HepG2 (cell line): Measurements from ENCODE around the gene UNC5B. TPM values are rescaled to one million over a fixed set of nuclear protein-coding genes. Genes with fewer than 3 reads are reported as not detected.

Source experiments
- CBFB ChIP-seq: sonication (generic); formaldehyde crosslinking; IDR thresholded peaks from 2 replicates; pipeline ENCODE4 v1.4.0; 2020; ENCODE audit warnings: missing genetic modification reagents
- CCAR2 ChIP-seq: fragments of 200-400 bp; formaldehyde crosslinking; optimal IDR thresholded peaks from 2 replicates; pipeline ENCODE3; 2018; ENCODE audit warnings: low read depth, mild to moderate bottlenecking, low read length, moderate library complexity
- ESRRA ChIP-seq: sonication (generic); formaldehyde crosslinking; IDR thresholded peaks from 2 replicates; pipeline ENCODE4 v1.5.1; 2020; ENCODE audit warnings: mild to moderate bottlenecking, low read depth, missing genetic modification reagents
- HNRNPUL1 ChIP-seq: fragments of 200-400 bp; formaldehyde crosslinking; IDR thresholded peaks from 2 replicates; pipeline ENCODE4 v1.6.1; 2017; ENCODE audit warnings: low read depth, mild to moderate bottlenecking, low read length, moderate library complexity
- KLF9 ChIP-seq: IDR thresholded peaks from 2 replicates; pipeline ENCODE4 v1.6.1; 2016; ENCODE audit warnings: low read depth
- MAF1 ChIP-seq: sonication (generic); formaldehyde crosslinking; IDR thresholded peaks from 2 replicates; pipeline ENCODE4 v1.5.0; 2020; ENCODE audit warnings: missing genetic modification reagents, borderline replicate concordance
- NONO ChIP-seq, 2 experiments: fragments of 450-650 bp in 1 of 2; sonication (generic) in 1 of 2; formaldehyde crosslinking in 1 of 2; IDR thresholded peaks in 1 of 2; conservative IDR thresholded peaks in 1 of 2; 2 replicates each; pipeline versions ENCODE4 v1.6.1 to v1.8.0; 2017 to 2022; ENCODE audit warnings: mild to moderate bottlenecking in 1 of 2, missing genetic modification reagents in 1 of 2, moderate library complexity in 1 of 2
- POLR2G ChIP-seq: fragments of 200-400 bp; formaldehyde crosslinking; IDR thresholded peaks from 2 replicates; pipeline ENCODE4 v1.6.1; 2018; ENCODE audit warnings: mild to moderate bottlenecking, low read depth, low read length, moderate library complexity
- RFX3 ChIP-seq: IDR thresholded peaks from 2 replicates; pipeline ENCODE4 v1.6.1; 2016; ENCODE audit warnings: missing biosample characterization, missing genetic modification reagents
- SAFB2 ChIP-seq: sonication (generic); formaldehyde crosslinking; IDR thresholded peaks from 2 replicates; pipeline ENCODE4 v1.5.1; 2020; ENCODE audit warnings: missing genetic modification reagents, low read depth, mild to moderate bottlenecking, borderline replicate concordance
- TBP ChIP-seq: sonication (generic); formaldehyde crosslinking; IDR thresholded peaks from 2 replicates; pipeline ENCODE4 v1.5.0; 2020; ENCODE audit warnings: missing genetic modification reagents
- TOPORS ChIP-seq: sonication (generic); formaldehyde crosslinking; IDR thresholded peaks from 2 replicates; pipeline ENCODE4 v1.8.0; 2023; ENCODE audit warnings: mild to moderate bottlenecking, missing genetic modification reagents
- ZBTB3 ChIP-seq: sonication (generic); formaldehyde crosslinking; IDR thresholded peaks from 2 replicates; pipeline ENCODE4 v1.4.0; 2020; ENCODE audit warnings: low read depth, mild to moderate bottlenecking, moderate library complexity, missing genetic modification reagents, borderline replicate concordance
- ZBTB8A ChIP-seq: sonication (generic); formaldehyde crosslinking; IDR thresholded peaks from 2 replicates; pipeline ENCODE4 v1.4.0; 2020; ENCODE audit warnings: mild to moderate bottlenecking, low read depth, missing genetic modification reagents, borderline replicate concordance
- ZFP36L2 ChIP-seq: sonication (generic); formaldehyde crosslinking; IDR thresholded peaks from 2 replicates; pipeline ENCODE4 v1.4.0; 2020; ENCODE audit warnings: missing genetic modification reagents
- ZNF253 ChIP-seq: sonication (generic); formaldehyde crosslinking; IDR thresholded peaks from 2 replicates; pipeline ENCODE4 v1.8.0; 2022; ENCODE audit warnings: mild to moderate bottlenecking, missing genetic modification reagents, borderline replicate concordance
- ZNF30 ChIP-seq: sonication (generic); formaldehyde crosslinking; IDR thresholded peaks from 2 replicates; pipeline ENCODE4 v1.5.0; 2020; ENCODE audit warnings: mild to moderate bottlenecking, missing genetic modification reagents
- ZNF432 ChIP-seq: sonication (generic); formaldehyde crosslinking; IDR thresholded peaks from 2 replicates; pipeline ENCODE4 v1.5.0; 2020; ENCODE audit warnings: missing genetic modification reagents, mild to moderate bottlenecking, borderline replicate concordance
- ZNF441 ChIP-seq: sonication (generic); formaldehyde crosslinking; IDR thresholded peaks from 2 replicates; pipeline ENCODE4 v1.7.0; 2021; ENCODE audit warnings: missing genetic modification reagents, borderline replicate concordance
- ZNF550 ChIP-seq: sonication (generic); formaldehyde crosslinking; IDR thresholded peaks from 2 replicates; pipeline ENCODE4 v1.4.0; 2020; ENCODE audit warnings: mild to moderate bottlenecking, missing genetic modification reagents, borderline replicate concordance
- ZNF772 ChIP-seq: sonication (generic); formaldehyde crosslinking; IDR thresholded peaks from 2 replicates; pipeline ENCODE4 v1.5.0; 2020; ENCODE audit warnings: mild to moderate bottlenecking, missing genetic modification reagents
- ZNF816 ChIP-seq: sonication (generic); formaldehyde crosslinking; IDR thresholded peaks from 2 replicates; pipeline ENCODE4 v1.8.0; 2022; ENCODE audit warnings: missing genetic modification reagents, mild to moderate bottlenecking, borderline replicate concordance
- ZSCAN22 ChIP-seq: sonication (generic); formaldehyde crosslinking; IDR thresholded peaks from 2 replicates; pipeline ENCODE4 v1.4.0; 2020; ENCODE audit warnings: mild to moderate bottlenecking, missing genetic modification reagents
- polyA plus RNA-seq, 8 experiments: library from polyadenylated mRNA; depleted of rRNA in 3 of 8; stranded (reverse) in 7 of 8; unstranded in 1 of 8; fragments of >200 nt; fragmentation: Illumina TruSeq in 4 of 8; extraction: Trizol in 4 of 8; gene quantifications; 2 replicates each; pipeline versions ENCODE4 v1.2.1 to v1.2.3, GENCODE V29; 2011 to 2016; ENCODE audit warnings: low read depth in 4 of 8, missing spikeins in 1 of 8, mixed read lengths in 1 of 8; ENCODE audit not compliant: insufficient read depth in 1 of 8
- total RNA-seq, 5 experiments: library from RNA; depleted of rRNA; stranded (reverse); fragments of >200 nt; fragmentation: Illumina TruSeq; extraction: Trizol; gene quantifications; 2 replicates each; pipeline ENCODE4 v1.2.3, GENCODE V29; 2016; ENCODE audit warnings: low read depth in 1 of 5
- TF ChIP-seq, protein P1 (sequence below): sonication (generic); formaldehyde crosslinking; IDR thresholded peaks from 2 replicates; pipeline ENCODE4 v1.4.0; 2020; ENCODE audit warnings: missing genetic modification reagents
- TF ChIP-seq, protein P2 (sequence below): sonication (generic); formaldehyde crosslinking; IDR thresholded peaks from 2 replicates; pipeline ENCODE4 v1.5.1; 2020; ENCODE audit warnings: mild to moderate bottlenecking, missing genetic modification reagents, moderate library complexity
- TF ChIP-seq, protein P3 (sequence below): IDR thresholded peaks from 2 replicates; pipeline ENCODE4 v1.6.1; 2016; ENCODE audit warnings: mild to moderate bottlenecking, missing biosample characterization, missing genetic modification reagents

UNC5B gene
- total and polyA plus RNA-seq, 2 of the 13 experiments (the other 11 are each of a cell fraction or from before 2014, with no cell fraction given), result 0.07 TPM

DNA sequence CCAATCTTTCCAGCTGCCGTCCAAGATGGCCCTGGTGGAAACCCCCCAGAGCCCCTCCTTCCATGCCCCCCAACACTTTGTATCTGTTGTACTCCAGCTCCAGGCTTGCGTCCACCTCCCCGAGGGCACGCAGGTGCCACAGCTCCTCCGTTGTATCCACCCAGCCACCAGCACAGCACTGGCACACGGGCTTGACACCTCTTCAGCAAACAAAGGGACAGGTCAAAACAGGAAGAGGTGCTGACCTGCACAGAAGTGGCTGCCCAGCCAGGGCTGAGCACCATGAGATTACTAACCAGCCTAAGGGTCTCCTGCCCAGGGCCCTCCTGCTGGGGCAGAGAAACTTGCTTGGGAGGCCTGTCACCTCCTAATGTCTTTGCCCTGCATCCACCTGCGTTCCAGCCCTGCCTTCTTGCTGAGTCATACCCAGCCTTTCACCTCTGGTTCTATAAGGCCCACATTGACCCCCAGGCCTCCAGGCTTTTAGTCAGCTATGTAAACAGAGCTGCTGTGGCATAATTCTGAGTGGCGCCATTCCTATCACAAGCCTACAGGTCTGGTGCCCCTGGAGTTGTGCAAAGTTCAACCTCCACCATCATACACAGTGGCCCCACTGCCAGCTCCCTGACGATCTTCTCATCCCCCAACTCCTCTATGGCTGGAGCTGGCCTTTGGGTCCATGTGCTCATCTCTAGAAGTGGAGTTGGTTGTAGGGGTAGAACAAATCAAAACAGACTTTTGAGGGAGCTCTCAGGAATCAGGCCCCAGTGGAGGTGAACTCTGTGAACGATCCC lies 127.6 kb downstream of the UNC5B start (continued):
- TF ChIP-seq, protein P1, sequence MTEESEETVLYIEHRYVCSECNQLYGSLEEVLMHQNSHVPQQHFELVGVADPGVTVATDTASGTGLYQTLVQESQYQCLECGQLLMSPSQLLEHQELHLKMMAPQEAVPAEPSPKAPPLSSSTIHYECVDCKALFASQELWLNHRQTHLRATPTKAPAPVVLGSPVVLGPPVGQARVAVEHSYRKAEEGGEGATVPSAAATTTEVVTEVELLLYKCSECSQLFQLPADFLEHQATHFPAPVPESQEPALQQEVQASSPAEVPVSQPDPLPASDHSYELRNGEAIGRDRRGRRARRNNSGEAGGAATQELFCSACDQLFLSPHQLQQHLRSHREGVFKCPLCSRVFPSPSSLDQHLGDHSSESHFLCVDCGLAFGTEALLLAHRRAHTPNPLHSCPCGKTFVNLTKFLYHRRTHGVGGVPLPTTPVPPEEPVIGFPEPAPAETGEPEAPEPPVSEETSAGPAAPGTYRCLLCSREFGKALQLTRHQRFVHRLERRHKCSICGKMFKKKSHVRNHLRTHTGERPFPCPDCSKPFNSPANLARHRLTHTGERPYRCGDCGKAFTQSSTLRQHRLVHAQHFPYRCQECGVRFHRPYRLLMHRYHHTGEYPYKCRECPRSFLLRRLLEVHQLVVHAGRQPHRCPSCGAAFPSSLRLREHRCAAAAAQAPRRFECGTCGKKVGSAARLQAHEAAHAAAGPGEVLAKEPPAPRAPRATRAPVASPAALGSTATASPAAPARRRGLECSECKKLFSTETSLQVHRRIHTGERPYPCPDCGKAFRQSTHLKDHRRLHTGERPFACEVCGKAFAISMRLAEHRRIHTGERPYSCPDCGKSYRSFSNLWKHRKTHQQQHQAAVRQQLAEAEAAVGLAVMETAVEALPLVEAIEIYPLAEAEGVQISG (CRISPR knock-in tag), result peak; percentile 85
- no peak for TF ChIP-seq HNRNPUL1
- no peak for TF ChIP-seq CCAR2
- TF ChIP-seq KLF9 (CRISPR knock-in tag), result no peak; the same call in 1 of the 2 replicates
- 0 out of 2 replicates have a peak, but pooled peaks have one; percentile 62 for TF ChIP-seq ZBTB3 (CRISPR knock-in tag)
- peak; percentile 99 for TF ChIP-seq ZSCAN22 (CRISPR knock-in tag)
- no peak for TF ChIP-seq NONO (IDR thresholded peaks at IDR 0.05)
- TF ChIP-seq NONO (CRISPR knock-in tag; conservative IDR thresholded peaks at IDR 0.05), result peak; percentile 81
- no peak; the same call in 1 of the 2 replicates for TF ChIP-seq POLR2G
- TF ChIP-seq ZNF432 (CRISPR knock-in tag), result no peak
- TF ChIP-seq ZFP36L2 (CRISPR knock-in tag), result no peak
- TF ChIP-seq ZNF816, result no peak
- TF ChIP-seq ESRRA (CRISPR knock-in tag), result peak; percentile 66; the same call in 1 of the 2 replicates
- 0 out of 2 replicates have a peak, but pooled peaks have one; percentile 64 for TF ChIP-seq TOPORS (CRISPR knock-in tag)
- TF ChIP-seq, protein P2, sequence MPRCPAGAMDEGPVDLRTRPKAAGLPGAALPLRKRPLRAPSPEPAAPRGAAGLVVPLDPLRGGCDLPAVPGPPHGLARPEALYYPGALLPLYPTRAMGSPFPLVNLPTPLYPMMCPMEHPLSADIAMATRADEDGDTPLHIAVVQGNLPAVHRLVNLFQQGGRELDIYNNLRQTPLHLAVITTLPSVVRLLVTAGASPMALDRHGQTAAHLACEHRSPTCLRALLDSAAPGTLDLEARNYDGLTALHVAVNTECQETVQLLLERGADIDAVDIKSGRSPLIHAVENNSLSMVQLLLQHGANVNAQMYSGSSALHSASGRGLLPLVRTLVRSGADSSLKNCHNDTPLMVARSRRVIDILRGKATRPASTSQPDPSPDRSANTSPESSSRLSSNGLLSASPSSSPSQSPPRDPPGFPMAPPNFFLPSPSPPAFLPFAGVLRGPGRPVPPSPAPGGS (CRISPR knock-in tag), result no peak
- TF ChIP-seq MAF1 (CRISPR knock-in tag), result no peak
- peak; percentile 60 for TF ChIP-seq CBFB (CRISPR knock-in tag)
- no peak for TF ChIP-seq RFX3 (CRISPR knock-in tag)
- TF ChIP-seq, protein P3, sequence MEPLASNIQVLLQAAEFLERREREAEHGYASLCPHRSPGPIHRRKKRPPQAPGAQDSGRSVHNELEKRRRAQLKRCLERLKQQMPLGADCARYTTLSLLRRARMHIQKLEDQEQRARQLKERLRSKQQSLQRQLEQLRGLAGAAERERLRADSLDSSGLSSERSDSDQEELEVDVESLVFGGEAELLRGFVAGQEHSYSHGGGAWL (CRISPR knock-in tag), result no peak
- no peak; the same call in 1 of the 2 replicates for TF ChIP-seq SAFB2 (CRISPR knock-in tag)
- no peak for TF ChIP-seq ZBTB8A
- TF ChIP-seq ZNF253 (CRISPR knock-in tag), result no peak
- TF ChIP-seq TBP (CRISPR knock-in tag), result no peak
- no peak for TF ChIP-seq ZNF30 (CRISPR knock-in tag)
- no peak for TF ChIP-seq ZNF441 (CRISPR knock-in tag)
- TF ChIP-seq ZNF550 (CRISPR knock-in tag), result no peak
- peak; percentile 74; the same call in 1 of the 2 replicates for TF ChIP-seq ZNF772
